ENCODE data around the gene STX16.

Gene STX16

GRCh38 chr20:58675641-58676040, 24.6 kb downstream of the STX16 start:
- DNase-seq (ENCODE audit: low read depth in 2 of 2, low spot score in 1 of 2) = no peak

GRCh38 chr20:58676161-58676560, 25.1 kb downstream of the STX16 start:
- no peak for DNase-seq (ENCODE audit: low read depth in 2 of 2, low spot score in 1 of 2)

DNA sequence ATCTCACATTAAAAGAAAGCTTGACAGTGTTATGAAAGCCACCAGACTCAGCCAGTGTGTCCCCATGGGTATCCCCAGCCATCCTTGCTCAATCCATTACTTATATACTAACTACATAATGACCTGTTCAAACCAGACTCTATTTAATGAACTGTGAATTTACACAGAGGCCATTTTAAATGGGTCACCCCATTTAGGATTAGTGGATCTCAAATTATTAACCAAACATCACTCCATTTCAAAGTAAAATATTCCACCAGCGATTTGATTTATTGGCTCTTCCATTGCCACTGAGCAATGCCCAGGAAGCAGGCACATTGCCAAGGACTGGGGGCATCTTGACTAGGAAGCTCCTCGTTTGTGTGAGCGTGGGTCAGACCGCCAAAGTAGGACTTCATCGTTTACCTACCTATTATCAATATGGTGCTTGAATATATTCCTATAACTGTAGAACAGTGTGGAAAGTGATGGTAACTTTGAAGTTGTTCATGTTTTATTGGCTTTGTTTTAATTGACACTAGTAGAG, 26.1 kb downstream of the STX16 start:
- DNase-seq (ENCODE audit: low read depth in 2 of 2, low spot score in 1 of 2) = no peak

GRCh38 chr20:58677808-58678207, 26.7 kb downstream of the STX16 start:
- DNase-seq (ENCODE audit: low read depth in 2 of 2, low spot score in 1 of 2) = no peak

GRCh38 chr20:58678806-58679205, 27.7 kb downstream of the STX16 start:
- no peak for DNase-seq (ENCODE audit: low read depth in 2 of 2, low spot score in 1 of 2)

DNA sequence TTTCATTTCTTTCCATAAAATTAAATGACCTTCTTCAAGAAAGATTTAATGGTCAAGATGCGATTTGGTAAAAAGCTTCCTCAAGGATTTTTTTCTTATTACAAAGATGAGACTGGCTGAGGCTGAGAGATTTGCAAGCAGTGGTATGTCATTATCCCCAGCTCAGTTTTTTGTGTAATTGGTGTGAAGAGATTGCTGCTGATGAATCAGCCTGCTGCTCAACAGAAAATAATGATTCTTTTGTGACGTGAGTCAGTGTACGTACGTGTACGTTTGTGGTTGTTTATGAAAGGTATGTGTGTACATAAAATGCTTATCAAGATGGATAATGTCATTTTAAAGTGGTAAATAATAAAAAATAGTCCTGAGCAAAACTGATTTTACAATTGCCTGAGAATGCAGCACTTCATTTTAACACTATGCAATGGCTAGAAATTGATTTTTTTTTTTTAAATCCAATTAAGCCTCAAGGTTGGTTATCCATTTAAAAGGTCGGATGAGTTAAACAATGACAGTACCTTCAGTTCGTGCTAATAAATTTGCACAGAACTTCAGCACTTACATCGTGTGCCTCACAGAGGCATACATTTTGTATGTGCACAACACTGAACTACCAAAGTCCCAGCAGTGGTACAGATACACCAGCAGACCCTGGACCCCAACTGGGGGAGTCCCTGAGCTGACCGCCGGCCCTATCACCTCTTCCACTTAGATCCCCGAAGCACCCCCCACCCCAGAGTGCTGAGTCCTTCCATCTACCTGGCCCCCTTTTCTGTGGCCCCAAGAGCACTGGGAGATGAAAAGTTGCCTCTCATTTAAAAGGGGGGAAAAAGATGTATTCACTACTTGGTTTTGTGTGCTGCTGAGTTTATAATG, 31.8 kb downstream of the STX16 start:
- no peak for DNase-seq (ENCODE audit: low read depth in 2 of 2, low spot score in 1 of 2)

DNA sequence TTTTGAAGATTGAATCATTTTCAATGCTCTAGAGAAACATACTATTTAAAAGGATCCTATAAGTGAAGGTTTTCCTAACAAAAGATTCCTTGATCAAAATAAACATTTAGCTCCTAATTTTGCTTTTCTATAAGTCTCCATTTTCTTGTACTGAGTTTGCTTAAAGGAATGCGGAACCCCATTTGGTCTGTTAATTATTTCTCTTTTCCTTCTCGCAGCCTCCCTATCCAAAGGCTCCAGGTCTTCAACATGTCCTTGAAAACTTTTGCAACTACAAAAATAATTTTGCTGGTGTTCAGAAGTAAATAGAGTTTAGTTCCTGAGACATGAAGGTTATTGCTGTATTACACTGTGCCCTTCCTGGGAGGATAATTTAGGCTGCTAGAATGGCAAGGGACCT, 33.2 kb downstream of the STX16 start:
- DNase-seq (ENCODE audit: low read depth in 2 of 2, low spot score in 1 of 2) = no peak

DNA sequence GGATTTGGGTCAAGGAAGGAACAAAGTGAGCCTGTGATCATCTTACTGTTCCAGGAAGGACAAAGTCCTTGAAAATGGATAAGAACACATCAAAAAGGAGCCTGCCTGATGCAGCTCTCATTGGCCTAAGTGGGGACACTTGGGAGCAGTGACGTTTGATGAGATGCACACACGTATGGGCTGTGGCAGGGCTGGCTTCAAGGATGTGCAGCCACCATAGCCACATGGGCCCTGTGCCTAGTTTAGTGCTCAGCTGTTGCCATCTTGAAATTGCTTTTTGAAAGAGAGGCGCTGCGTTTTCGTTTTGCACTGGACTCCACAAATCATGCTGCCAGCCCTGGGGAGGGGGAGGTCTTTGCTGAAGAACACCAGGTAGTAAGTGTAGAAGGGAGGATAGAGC, 34.9 kb downstream of the STX16 start:
- no peak for DNase-seq (ENCODE audit: low read depth in 2 of 2, low spot score in 1 of 2)

DNA sequence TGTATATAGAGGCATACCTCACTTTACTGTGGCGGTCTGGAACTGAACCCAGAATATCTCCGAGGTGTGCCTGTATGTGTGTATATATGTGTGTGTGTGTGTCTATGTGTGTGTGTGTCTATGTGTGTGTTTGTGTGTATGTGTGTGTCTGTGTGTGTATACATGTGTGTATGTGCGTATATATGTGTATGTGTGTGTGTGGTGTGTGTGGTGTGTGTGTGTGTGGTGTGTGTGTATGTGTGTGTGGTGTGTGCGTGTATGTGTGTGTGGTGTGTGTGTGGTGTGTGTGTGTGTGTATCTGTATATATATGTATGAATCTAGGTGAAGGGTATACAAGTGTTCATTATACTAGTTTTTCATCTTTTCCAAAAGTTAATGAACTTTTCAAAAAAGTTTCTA, 37.3 kb downstream of the STX16 start:
- no peak for DNase-seq (ENCODE audit: low read depth in 2 of 2, low spot score in 1 of 2)

DNA sequence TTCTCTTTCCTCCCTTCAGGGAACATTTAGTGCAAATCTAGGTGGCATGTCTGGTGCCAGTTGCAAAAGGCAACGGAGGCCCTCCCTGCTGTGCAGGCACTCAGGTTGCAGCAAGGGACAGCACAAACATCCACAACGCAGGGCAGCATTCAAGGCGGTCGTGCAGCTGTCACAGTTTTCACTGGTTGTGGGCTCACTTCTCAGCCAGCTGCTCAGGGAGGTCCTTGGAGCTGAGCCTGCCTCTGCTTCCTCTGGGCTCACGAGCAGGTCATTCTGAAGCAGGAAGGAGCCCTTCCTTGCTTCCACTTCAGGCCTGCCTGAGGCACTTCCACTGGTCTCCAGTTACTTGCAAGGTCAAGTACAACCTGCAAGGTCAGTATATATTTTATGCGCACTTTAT, 37.8 kb downstream of the STX16 start:
- DNase-seq (ENCODE audit: low read depth in 2 of 2, low spot score in 1 of 2) = no peak

DNA sequence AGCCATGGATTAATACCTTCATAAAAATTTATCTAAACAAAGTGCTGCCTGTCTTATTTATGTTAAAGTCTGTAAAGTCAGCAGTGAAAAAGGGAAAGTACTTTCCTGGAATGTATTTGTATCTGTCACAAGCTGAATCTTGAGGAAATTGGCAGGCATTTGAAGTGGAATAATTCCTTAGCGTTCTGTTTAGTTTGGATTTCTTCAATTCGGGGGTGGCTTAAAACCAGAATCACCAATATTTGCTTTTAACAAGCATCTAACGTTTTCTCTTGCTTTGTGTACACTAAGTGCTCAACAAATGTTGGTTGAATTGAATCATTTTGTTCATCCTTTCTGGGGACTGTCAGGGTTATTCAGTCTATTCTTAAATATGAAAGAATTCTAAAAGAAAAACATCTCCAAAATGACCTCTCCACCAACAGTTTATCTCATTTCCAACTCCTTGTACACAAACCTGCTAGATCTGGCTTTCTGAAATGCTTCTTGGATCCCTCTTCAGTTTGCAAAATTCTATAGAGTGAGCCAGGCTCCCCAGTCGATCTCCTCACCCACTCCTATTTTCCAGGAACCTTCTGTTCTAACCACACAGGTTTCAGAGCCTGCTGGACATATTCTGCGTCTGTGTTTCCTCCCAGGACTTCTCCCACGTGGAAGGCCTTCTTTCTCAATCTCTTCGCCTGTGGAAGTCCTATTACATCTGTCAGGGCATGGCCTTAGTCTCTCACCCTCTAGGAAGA, 39.5 kb downstream of the STX16 start:
- DNase-seq (ENCODE audit: low read depth in 2 of 2, low spot score in 1 of 2) = no peak

- no peak for DNase-seq (ENCODE audit: low read depth in 2 of 2, low spot score in 1 of 2)
Measured at GRCh38 chr20:58691773-58692578, 40.9 kb downstream of the STX16 start.

DNA sequence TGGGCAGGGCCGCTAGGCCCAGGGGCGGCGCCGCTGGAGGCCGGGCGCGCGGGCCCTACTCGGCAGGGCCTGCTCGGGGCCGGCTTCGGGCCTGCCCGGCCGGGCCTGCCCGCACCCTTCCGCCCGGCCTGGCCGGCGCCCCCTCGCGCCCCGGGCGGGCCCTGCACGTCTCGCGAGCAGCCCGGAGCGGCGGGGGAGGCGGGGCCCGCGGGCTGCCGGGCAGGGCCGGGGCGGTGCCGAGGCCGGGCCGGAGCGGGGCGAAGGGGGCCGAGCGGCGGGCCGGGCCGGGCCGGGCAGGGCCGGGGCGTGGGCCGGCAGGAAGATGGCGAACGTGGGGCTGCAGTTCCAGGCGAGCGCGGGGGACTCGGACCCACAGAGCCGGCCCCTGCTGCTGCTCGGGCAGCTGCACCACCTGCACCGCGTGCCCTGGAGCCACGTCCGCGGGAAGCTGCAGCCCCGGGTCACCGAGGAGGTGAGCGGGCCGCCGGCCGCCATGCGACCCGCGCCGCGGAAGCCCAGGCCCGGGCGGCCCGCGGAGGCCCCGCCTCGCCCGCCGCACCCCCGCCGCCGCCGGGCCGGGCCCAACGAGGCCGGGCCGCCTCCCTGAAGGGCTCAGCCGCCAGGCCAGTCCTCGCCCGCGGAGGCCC, 41.6 kb downstream of the STX16 start, which contains the start of gene NPEPL1:
Gene NPEPL1, plus strand, starts transcription at position 222 of the 647 bp plus-strand sequence. Its CDS starts 101 bp downstream, at position 323.
- peak; percentile 15 to 21 for DNase-seq (ENCODE audit: low read depth in 2 of 2, low spot score in 1 of 2)

- DNase-seq (ENCODE audit: low read depth in 2 of 2, low spot score in 1 of 2) = no peak
Measured at GRCh38 chr20:58693226-58694006, 42.3 kb downstream of the STX16 start.

GRCh38 chr20:58694241-58695083, 43.4 kb downstream of the STX16 start:
- no peak for DNase-seq (ENCODE audit: low read depth in 2 of 2, low spot score in 1 of 2)

- DNase-seq (ENCODE audit: low read depth in 2 of 2, low spot score in 1 of 2) = no peak
Measured at GRCh38 chr20:58695084-58695722, 44.1 kb downstream of the STX16 start.

- DNase-seq (ENCODE audit: low read depth in 2 of 2, low spot score in 1 of 2) = no peak
Measured at GRCh38 chr20:58695895-58696375, 44.9 kb downstream of the STX16 start.

GRCh38 chr20:58696411-58696961, 45.4 kb downstream of the STX16 start:
- DNase-seq (ENCODE audit: low read depth in 2 of 2, low spot score in 1 of 2) = no peak
